Fibroblast of upper back skin (primary cell): ENCODE results near the gene COX19.
"Not testable (repeated sequence)": the region's sequence is repeated elsewhere in the genome, so short reads cannot be mapped to it uniquely, and the experiment has no call there.

Experiments used
- DNase-seq: peaks from one replicate; pipeline ENCODE4 v3.0.0-alpha.2; 2013

Gene COX19

DNA sequence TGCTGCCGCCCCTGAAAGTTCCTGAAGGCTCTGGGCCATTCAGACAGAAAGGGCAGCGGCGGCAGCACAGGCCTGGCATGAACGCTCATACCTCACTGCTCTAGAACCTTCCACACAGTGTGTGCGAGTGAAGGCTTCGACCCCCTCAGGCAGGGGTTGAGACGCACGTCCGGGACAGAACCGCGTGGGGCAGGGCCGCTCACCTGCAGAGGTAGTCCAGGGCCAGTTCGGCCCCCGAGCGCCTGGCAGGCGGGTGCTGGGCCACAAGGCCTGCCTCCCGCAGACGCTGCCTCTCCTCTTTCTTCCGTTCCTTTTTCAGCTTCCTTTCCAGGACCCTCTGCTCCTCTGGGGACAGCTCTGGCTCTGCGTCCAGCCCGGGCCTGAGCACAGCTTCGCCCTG lies 34.4 kb upstream of the COX19 start:
- no peak for DNase-seq

DNA sequence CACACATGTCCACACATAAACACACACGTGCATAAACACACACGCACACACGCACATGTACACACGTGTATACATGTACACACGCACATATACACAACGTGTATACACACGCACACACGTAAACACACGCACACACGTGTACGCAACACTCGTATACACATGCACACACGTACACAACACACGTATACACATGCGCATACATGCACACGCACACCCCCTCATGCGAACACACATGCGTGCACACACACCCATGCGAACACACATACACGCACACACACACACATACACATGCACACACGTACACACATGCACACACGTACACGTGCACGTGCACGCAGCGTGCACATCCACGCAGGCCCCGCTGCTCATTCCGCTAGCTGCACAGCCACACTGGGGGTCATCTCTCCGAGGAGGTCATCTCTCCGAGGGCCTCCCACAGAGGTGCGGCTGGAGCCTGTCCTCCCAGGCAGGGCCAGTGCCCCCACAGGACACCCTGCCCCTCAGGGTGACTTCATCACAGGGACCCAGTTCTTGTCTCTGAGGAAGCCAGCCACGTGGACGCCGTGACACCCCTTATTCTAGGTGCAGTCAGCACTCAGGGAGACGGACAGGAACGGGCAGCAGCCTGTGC lies 33.5 kb upstream of the COX19 start:
- DNase-seq = no peak

DNA sequence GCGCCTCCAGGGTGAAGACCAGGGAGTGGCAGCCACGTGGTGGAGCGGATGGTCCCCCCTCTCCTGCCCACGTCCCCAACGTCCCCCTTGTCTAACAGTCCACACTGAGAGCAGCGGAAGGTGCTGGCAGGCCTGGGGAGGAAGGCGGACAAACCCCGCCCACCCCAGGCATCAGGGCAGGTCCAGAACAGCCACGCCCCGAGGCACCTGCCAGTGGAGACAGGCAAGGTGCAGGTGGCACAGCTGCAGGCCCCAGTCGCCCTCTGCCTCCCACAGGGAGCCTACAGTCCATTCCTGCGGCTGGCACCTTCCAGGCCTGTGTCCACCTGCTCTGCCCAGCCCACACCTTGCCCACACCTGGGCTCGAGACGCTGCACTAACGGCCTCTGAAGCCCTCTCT lies 32.6 kb upstream of the COX19 start:
- no peak for DNase-seq

DNA sequence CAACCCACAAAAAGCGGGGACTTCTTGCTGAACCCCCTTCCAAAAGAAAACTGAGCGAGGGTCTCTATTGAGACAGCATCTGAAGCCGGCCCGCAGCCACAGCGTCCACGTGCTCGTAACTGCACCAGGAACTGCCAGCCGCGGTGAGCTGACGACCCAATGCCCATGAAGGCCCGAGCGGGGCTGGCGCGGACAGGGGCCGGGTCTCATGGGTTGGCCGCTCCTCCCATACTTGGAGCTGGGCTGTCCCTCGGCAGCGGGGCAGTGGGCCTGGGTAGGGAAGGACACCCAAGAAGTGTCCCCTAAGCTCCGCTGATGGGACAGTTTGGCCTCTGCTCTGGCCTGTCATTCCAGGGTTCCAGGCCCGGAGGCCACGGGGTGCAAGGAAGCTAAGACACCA lies 30.0 kb upstream of the COX19 start:
- DNase-seq = no peak

DNA sequence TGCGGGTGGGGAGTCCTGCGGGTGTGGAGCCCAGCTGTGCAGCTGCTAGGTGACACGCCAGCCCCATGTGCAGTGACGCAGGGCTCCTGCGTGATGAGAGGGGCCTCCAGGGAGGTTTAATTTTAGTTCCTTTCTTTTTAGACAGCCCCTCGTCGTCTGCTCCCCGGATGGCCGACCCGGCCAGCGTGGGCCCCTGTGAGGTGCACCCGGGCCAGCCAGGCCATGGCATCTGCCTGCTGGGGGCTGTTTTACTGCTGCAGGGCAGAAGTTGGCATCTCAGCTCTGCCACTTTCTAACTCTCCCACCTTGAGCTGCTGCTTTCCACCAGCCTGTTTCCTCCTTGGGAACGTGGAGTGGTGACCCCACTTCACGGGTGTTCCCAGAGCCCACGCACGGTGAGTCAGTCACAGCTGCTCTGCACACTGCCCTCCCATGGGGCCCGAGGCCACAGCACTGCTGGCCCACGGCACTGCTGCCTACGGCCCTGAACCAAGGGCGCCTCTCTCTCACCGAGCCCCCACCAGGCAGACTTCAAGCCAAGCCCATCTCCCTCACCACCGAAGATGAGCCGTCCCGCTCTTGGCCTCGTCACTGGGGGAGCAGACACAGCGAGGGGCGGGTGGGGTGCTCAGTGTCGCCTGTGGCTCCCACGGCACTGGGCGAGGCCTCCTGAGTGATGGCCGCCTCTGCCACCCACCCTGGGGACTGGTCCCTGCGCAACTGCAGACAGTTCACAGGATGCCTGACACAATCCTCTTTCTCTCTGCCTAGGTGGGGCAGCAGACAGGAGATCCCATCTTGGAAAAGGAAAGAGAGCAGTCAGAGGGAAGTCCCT lies 28.9 kb upstream of the COX19 start:
- DNase-seq = no peak

DNA sequence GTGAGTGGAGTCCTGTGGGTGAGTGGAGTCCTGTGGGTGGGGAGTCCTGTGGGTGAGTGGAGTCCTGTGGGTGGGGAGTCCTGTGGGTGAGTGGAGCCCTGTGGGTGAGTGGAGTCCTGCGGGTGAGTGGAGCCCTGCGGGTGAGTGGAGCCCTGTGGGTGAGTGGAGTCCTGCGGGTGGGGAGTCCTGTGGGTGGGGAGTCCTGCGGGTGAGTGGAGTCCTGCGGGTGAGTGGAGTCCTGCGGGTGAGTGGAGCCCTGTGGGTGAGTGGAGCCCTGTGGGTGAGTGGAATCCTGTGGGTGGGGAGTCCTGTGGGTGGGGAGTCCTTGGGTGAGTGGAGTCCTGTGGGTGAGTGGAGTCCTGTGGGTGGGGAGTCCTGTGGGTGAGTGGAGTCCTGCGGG lies 27.1 kb upstream of the COX19 start:
- DNase-seq = not testable (repeated sequence)

DNA sequence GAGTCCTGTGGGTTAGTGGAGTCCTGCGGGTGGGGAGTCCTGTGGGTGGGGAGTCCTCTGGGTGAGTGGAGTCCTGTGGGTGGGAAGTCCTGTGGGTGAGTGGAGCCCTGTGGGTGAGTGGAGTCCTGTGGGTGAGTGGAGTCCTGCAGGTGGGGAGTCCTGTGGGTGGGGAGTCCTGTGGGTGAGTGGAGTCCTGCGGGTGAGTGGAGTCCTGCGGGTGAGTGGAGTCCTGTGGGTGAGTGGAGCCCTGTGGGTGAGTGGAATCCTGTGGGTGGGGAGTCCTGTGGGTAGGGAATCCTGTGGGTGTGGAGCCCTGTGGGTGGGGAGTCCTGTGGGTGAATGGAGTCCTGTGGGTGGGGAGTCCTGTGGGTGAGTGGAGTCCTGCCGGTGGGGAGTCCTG lies 26.7 kb upstream of the COX19 start:
- not testable (repeated sequence) for DNase-seq

DNA sequence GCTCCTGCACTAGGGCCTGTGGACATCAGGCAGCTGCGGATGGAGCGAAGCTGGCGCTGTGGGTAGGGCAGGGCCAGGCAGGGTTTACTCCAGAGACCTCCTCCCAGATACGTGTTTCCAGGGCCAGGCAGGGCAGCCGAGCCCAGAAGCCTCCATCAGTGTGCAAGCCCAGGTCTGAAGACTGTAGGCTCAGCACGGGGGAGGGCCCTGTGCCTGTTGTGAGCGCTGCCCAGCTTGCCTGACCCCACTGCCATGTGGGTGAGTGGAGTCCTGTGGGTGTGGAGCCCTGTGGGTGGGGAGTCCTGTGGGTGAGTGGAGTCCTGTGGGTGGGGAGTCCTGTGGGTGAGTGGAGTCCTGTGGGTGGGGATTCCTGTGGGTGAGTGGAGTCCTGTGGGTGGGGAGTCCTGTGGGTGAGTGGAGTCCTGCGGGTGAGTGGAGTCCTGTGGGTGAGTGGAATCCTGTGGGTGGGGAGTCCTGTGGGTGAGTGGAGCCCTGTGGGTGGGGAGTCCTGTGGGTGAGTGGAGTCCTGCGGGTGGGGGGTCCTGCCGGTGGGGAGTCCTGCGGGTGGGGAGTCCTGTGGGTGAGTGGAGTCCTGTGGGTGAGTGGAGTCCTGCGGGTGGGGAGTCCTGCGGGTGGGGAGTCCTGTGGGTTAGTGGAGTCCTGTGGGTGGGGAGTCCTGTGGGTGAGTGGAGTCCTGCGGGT lies 25.9 kb upstream of the COX19 start:
- not testable (repeated sequence) for DNase-seq

DNA sequence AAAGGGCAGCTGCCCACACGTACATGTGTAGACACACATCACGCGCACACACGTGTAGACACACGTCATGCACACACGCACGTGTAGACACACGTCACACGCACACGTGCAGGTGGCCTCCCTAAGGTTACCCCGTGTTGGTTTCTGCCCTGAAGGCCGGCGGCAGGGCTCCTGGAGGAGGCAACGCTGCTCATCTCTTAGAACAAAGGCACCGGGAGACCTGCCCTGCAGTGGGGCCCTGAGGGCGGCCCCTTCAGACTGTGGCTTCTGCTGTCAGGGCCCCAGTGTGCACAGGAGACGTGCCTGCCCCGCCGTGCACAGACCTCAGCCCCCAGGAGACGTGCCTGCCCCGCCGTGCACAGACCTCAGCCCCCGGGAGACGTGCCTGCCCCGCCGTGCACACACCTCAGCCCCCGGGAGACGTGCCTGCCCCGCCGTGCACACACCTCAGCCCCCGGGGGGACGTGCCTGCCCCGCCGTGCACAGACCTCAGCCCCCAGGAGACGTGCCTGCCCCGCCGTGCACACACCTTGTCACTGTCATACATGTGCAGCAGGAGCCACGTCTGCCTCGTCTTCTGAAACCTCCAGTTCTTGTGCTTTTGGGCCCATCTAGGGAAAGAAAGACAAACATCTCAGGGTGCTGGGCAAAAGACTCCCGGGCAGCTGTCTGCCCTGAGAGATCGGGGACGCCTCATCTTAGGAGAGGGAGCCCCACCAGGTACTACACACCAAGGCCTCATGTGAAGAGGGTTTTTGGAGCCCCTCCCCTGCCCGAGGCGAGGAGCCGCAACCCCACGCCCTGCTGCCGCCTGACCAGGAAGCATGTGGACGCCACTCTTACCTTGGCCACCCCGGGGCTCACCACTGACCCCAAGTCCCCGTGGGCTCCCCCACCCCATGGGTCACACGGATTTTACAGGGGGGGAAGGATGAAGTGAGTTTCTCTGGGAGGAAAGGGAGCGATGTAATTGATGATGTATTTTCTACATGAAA lies 24.9 kb upstream of the COX19 start:
- DNase-seq = no peak

DNA sequence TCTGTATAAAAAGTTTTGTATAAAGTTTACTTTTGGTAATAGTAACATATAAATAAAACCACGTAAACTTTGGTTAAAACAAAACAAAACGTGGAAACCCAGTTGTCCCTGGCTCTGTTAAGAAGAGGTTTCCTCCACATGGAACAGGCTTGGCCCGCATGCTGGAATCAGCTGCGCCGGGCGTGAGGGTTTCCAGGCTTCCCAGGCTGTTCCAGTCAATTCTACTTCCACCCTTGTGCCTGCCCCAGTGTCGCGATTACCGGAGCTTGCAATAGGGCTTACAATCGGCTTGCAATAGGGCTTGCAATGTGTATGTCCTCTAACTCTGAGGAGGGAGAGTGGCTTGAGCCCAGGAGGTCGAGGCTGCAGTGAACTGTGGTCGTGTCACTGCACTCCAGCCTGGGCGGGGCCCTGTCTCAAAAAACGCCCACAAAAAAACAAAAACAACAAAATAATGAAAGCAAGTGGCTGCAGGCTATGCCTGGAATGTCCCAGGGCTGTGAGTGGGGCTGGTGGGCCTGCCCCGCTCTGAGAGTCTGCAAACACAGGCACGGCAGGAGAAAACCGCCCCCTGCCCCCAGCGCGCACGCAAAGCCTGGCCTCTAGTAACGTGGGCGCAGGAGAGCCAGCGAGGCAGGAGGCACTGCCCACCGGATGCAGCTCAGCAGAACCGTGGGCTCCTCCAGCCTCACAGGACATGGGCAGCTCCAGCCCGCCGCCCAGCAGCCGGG lies 24.0 kb upstream of the COX19 start:
- no peak for DNase-seq

DNA sequence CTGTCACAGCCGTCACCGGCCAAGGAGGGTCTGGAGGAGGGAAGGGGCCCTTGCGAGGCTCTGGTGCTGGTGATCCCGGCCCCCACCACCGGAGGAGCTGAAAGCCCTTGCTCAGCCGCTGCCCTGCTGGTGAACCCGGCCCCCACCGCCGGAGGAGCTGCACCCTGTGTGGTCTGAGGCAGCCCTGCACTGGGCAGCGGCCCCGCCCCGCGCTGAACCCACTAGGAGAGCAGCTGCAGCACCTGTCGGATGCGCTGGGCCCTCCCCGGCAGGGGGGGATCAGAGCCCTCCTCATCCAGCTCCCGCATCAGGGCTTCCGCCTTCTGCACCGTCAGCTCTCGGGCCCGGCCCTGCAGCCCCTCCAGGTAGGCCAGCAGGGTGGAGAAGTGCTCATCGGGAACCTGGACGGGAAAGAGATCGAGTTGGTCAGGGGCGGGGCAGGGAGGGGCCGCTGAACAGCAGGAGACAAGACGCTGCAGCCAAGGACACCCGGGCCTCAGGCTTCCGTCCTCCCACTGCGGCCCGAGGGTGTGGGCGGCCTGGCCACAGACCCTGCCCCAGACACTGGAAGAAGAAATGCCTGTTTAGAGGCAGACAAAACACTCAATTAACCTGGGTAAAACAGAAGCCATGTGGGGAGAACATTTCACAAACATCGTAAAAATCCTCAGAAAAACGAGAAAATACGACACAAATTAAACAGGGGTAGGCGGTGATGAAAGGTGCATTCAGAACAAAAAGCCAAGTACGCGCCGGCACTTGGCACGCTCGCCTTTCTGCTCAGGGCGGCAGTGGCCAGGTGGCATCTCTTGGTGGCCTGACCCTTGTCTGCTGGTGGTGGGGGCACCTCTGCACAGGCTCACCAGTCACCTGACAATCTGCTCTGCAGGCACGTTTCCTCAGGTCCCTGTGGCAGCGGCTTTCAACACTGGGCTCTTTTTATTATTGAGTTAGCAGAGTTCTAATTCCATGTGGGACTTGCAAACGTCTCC lies 22.4 kb upstream of the COX19 start:
- no peak for DNase-seq

DNA sequence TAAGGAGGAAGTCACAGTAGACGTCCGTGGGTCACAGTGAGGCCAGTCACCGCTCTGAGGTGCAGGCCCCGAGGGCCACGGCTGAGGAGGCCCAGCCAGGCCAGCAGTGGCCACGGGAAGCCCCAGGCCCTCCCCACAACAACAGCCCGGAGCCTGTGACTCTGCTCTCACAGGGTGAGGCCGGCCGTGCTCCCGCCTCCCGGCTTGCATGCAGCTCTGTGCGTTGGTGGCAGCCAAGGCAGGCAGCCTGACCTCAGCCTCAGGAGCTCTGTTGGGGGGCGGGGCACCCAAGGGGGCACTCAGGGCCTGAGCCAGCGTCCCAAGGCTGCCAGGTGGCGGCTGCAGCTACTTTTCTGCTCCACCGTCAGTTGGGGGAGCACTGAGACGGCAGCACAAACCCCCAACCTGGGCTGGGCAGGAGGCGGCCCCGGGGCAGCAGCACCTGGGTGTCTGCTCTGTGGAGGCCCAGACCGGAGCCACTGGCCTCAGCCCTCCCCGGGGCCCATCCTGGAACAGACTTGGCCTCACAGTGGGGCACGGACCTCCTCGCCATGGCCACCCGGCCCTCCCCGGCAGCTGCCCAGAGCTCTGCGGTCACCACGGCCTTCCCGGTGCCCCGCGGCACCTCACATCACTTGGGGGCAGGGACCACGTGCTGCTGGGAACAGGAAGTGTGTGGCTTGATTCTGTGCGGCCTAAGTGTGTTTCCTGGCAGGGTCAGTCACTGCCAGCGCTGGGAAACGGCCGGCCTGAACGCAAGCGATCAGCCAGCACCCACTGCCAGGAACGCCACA lies 20.9 kb upstream of the COX19 start:
- no peak for DNase-seq

DNA sequence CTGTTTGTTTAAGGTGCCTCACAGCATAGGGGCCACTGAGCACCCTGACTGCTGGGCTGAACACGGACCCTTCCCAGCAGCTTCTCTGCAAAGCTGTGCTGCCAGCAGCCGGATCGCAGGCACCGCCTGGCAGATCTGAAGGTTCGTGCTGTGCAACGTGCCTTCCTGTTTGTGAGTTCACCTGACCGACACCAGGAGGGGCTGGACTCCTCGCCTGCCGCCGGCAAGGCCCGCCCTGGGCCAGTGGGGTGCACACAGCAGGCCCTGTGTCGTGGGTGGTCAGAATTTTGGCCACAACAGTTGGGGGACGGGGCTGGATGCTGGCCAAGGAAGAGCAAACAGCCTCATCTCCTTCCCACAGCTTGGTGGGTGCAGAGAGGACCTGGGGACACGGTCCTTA lies 20.2 kb upstream of the COX19 start:
- DNase-seq = no peak

DNA sequence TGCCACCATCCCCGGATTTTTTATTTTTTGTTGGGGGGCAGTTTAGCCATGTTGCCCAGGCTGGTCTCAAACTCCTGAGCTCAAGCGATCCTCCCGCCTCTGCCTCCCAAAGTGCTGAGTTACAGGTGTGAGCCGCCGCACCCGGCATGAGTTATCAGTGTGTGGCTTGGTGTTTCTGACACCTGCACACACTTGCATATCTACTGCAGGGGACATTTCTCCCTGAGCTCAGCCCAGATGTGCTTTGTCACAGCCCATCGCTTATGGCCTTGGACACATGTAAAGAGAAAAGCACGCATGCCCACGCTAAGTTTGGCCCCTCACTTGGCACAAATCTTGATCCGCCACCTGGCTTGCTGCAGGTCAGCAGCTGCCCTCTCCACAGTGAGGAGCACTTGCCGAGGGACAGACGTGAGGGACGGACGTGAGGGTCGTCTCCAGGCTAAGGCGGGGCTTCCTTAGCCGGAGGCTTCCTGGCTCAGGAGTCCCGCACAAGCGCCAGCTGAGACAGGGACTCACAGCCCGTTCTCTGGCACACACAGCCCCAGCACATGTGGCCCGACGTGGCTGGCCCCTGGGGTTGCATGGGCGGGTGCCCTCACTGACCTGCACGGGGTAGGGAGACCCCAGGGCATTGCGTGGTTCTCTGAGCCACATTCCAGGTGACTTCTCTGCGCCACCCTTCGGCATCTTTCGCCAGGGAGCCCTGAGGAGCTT lies 19.4 kb upstream of the COX19 start:
- no peak for DNase-seq

DNA sequence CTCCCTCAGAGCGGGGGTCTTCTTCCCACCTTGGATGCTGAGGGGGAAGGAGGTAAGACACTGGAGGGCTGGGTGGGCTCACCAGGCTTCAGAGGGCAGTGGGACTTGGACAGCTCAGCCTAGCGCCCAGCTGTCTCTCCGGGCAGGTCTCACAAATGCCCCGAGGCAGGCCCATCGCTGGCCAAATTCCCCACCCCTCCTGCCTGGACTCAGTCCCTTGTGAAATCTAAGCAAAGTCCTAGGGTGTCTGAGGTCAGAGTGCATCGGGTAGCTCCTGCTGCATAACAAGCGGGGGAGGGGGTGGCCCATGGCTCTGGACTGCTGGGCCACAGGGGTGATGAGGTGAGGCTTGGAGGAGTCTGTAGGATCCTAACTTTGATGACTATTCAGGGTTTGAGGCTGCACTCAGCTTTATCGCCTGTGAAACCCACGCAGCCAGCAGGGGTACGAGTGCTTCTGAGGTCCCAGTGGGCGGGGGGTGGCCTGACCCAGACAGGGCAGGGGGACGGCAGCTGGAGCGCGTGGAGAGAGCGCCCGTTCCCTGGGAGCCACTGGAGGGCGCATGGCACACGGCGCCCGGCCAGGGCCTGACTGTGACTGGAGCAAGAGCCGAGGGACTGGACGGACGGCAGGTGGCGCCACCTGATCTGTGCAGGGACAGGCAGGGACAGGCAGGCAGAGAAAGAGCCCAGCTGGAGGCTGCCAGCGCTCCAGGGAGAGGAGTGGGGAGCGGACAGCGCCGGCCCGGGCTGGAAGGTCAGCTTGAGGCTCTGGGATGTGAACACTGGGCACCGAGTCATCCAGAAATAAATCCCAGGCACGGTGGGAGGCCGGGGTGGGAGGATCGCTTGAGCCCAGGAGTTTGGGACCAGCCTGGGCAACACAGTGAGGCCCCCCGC lies 17.6 kb upstream of the COX19 start:
- DNase-seq = peak; percentile 94

DNA sequence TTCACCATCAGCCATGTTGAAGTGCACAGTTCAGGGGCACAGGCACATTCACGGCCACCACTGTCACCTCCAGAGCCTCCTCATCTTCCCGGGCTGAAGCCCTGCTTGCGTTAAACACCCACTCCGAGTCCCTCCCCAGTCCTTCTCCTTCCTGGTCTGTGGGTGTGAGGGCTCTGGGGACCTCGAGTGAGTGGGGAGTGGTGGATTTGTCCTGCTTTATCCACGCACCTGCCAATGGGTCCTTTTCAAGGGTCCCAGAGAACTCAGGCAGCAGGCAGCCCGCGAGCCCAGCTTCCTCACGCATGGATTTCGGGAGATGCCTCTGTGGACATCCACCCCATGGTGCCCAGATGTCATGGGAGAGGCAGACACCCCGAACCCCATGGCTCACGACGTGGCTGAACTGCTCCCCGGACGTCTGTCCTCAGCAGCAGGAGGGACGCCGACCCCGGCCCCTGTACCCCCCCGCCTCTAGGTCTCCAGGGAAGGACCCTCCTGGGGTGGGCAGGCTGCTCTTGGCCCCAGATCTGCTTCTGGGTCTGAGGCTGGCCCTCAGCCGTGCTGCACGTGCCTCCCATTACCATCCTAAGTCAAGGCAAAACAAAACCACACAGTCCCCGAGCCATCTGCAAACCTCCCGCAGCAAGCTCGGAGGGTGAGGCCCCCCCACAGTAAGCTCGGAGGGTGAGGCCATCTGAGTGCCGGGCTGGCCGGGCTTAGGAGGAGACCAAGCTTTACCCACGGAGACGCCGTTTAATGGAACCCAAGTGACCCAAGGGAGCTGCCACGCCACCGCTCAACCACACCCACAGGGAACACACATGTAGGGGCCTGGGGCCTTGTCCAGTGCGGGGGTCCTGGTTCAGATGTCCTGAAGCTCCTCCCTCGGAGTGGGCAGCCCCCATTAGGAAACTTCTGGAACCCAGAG lies 16.6 kb upstream of the COX19 start:
- DNase-seq = no peak
